ENCODE results near the gene AANAT.

AANAT gene

GRCh38 chr17:76467366-76467765 is at the start of gene AANAT:
Gene AANAT (plus strand): TSS chr17:76467603. CDS start chr17:76468747, 1,144 bp downstream.
- no peak for DNase-seq

DNA sequence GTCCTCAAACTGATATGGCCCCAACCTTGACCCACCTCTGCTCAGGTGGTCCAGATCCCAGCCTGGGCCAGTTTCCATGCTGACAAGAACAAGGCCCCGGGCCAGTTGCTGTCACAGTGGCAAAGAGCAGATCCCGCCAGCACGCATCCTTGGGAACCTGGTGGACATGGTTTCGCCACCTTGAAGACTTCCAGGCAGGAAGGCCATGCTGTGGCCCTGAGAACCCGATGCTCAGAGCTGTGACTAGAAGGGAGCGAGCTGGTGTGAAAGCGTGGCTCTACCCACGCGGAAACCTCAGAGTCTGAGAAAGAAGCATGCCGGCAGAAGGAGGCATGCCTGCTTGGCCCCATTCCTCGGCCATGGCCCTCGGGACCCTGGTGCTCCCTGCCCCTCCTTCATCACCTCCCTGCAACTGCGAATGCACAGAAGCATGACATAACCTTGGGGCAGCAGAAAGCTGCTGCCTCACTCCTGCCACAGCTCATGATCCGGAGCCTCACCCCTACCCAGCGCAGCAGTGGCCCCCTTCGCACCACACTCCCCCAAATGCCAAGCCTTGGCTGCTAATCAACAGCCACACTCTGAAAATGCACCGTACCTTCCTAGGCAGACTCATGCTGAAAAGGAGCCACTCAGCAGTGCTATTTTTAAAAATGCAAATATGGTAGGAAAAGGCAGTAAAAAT is 47.7 kb upstream of the AANAT start:
- no peak for DNase-seq

- DNase-seq: no peak
Measured at GRCh38 chr17:76420356-76421043, 46.9 kb upstream of the AANAT start.

DNA sequence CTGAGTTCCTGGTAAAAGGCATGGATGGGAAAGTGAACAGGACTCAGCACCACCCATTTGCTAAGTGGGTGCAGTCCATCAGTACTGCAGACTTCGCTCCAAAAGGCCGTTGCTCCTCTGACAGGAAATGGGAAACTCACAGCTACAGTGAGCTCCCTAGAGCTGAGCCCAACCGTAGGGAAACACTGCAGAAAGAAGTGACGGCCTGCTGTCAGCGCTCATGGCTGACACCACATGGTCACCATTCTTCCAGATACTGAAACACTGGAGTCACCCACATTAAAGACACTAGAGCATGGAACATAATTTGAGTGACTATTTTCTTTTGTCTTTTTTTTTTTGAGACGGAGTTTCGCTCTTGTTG is 46.4 kb upstream of the AANAT start:
- no peak for DNase-seq

DNA sequence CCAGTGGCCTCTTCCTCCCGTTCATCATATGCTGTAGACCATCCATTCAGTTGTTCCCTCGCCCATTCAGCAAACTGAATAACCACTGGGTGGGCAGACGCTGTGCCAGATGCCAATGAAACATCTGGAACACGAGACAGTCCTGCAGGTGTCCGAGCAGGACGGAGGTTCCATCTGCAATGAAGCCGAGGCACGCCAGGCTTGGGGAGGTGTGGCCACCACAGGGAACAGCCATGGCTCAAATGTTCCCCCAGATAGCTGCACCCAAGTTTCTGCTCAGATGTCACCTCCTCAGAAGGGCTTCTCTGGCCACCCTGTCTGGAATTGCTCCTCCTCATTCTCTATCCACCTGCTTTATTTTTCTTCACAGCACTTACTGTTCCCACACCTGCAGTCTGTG is 45.0 kb upstream of the AANAT start:
- no peak for DNase-seq

DNA sequence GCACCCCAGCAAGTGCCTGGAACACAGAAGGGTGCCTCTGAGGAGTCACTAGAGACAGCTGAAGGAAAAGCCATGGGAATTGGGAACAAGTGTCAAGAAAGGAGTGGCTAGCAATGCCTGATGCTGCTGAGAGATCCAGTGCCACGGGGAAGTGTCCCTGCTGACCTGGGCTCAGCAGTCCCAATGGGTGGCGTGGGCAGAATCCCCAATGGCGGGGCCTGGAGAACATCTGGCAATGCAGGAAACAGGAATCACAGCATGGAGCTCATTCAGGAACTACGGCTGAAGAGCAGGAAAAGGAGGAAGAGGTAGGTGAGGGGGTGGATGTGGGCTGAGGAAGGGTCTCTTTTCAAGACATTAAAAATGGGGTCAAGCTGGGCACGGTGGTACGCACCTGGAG is 44.5 kb upstream of the AANAT start:
- no peak for DNase-seq

GRCh38 chr17:76426853-76427252 is 40.5 kb upstream of the AANAT start:
- no peak for DNase-seq

DNA sequence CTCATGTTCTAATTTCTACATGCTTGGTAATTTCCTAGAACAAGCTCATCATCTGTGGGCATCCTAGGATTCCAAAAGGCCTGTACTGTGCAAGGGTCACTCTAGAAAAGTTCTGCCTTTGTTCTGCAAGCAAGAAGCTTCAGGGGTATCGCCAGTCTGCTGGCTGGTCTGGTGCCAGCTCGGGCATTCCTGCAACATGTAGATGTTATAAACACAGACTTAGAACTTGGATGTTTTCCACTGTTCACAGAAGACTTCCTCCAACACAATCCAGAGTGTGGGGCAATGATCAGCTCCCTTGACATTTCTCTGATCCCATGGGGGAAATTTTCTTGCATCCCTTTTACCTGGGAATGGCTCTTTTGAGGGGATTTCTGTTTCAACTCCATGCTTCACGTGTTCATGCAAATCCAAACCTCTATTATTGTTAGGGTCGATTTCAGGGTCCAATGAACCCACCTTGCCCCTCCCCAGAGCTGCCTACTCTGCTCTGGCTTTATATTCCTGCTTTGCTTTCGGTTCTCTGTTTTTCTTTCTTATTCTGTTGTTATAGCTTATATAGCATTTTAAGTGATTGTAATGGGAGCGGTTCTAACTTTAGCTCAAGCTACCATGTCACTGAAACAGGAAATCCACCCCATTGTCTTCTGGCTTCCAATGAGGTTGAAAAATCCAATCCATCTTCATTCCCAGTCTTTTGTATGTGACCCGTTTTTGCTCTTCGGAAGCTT is 39.7 kb upstream of the AANAT start:
- no peak for DNase-seq

DNA sequence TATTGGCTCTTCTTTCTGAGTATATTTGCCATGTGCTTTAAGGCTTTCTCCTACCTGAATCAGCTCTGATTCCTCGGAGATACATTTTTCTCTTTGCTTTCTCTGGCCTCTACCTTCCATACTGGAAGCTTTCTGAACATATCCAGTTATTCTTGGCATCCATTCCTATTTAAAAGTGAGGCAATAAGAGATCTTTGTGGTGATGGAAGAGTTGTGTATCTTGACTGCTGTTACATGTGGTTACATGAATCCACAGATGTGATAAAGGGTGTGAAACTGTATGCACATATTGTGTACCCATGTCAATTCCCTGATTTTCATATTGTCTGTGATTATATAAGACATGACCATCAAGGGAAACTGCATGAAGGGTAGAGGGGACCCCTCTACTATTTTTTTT is 38.9 kb upstream of the AANAT start:
- DNase-seq: no peak

- no peak for DNase-seq
Measured at GRCh38 chr17:76431509-76431908, 35.9 kb upstream of the AANAT start.

DNA sequence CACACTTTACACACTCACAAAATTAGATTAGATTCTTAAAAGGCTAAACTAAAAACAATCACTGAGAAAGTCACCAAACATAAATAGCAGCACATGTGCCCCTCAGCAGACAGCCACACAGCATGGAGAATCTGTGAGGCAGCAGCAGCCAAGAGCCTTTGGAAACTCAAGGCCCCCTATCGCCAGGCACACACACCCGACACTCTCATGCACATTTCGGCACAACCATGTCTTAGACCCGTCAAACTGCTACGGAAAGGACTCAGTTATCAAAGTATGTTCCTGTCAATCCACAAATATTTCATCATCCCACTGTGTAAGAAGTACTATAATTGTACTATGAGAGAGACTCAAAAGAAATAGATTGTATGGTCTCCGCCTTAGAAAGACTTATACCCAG is 35.4 kb upstream of the AANAT start:
- DNase-seq: no peak

- DNase-seq: no peak
Measured at GRCh38 chr17:76432712-76433336, 34.6 kb upstream of the AANAT start.

DNA sequence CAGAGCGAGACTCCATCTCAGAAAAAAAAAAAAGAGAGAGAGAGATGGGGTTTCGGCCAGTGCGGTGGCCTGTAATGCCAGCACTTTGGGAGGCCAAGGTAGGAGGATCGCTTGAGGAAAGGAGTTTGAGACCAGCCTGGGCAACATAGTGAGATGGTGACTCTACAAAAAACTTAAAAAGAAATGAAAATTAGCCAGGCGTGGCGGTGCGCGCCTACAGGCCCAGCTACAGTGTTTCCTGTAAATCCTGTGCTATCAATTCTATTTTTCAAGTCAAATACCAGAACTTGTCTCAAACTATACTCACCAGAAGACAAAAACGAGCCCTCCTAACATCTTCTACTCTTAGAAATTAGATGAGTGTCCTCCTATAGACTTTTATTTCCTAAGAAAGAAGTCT is 33.7 kb upstream of the AANAT start:
- no peak for DNase-seq

DNA sequence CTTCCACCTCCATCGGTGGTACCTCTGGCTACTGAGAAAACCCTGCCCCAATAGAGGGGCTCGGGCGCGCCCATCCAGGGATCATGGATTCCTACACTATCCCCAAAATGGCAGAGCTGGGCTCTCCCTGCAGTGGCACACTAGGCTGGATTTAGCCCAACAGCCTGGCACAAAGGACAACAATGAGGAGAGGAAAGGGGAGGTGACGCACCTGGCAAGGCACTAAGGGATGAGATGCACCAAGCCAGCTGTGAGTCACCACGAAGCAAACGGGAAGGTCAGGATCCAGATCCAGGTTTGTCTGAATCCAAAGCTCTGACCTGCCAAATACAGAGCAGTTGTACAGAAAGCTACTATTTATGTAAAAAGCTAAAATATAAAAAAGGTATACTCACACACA is 32.5 kb upstream of the AANAT start:
- no peak for DNase-seq

DNA sequence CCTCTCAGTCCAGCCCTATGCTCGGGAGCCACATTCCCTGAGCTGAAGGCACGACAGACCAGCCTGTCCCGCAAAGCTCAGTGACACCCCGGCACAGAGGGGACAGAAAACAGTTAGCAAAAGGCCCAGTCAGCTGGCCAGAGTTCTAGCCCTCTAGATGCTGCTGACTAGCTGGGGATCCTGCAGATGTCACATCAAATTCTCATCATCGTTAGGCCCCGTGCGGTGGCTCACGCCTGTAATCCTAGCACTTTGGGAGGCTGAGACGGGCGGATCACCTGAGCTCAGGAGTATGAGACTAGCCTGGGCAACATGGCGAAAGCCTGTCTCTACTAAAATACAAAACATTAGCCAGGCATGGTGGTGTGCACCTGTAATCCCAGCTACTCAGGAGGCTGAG is 31.7 kb upstream of the AANAT start:
- no peak for DNase-seq

DNA sequence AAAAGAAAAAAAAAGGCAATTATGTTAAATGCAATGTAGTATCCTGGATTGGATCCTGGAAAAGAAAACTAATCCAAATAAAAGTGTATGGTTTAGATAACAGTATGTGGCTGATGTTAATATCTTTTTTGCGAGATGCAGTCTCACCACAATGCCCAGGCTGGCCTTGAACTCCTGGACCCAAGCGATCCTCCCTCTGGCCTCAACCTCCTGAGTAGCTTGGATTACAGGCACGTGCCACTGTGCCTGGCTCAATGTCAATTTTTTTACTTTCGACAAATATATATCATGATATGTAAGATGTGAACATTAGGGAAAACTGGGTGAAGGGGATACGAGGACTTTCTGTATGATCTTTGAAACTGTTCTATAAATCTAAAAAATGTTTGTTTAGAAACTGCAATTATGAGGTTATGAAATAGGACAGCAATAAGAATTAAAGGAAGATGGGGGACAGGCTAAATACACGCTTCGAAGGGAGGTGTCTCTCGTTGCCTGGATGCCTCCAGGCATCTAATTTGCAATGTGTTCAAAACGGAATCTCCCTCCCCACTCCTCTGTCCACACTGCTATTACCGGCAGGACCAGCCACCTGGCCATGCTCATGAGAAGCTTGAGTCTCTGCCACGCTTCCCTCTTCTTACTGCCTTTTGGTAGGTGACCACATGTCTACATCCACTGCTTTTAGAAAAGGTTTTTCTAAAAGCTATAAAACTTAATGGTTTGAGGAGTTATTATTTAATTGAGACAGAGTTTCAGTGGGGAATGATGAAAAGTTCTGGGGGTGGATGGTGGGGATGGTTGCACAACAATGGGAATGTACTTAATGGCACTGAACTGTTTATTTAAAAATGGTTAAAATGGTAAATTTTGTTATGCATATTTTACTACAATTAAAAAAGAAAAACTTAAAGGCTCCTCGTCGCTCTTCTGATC is 29.7 kb upstream of the AANAT start:
- no peak for DNase-seq

DNA sequence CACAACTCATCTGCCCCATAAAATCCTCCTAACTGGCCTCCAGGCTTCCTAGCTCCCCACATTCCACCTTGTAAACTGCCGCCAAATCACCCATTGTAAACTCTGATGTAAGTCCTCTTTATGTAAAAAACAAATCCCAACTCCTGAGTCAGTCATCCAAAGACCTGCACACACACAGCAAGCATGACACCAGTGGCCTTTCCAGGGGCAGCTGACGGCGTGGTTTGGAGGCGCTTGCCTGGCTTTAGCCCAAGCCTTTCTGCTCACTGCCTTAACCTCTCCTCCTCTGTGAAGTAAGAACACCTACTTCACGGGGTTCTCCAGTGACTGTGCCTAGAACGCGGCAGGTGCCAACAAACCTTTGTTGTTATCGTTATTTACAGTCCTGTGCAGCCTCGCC is 28.5 kb upstream of the AANAT start:
- no peak for DNase-seq

- DNase-seq: no peak
Measured at GRCh38 chr17:76439314-76439928, 28.0 kb upstream of the AANAT start.

DNA sequence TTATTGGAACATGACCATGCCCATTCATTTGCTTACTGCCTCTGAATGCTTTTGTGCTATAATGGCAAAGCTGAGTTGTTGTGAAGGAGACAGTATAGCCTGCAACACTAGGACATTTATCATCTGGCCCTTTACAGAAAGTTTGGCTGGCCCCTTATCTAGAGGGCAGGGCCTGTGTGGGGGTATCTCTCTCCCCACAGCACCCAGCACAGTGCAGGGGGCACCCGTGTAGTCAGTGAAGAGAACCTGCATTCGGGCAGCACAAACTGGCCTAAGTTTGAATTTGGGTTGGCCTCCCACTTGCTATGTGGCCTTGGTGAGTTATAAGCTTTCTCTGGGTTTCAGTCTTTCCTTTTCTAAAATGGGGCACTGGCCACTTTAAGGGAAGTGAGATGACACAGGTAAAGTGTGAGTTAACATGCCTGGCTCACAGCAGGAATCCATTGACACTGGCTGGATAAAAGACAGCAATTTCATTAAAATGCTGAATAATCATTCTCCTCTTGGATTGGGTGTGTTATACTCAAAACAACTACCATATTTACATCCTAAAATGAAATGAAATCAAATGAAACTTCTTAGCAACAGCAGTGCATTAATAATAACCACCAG is 26.5 kb upstream of the AANAT start:
- DNase-seq: no peak

DNA sequence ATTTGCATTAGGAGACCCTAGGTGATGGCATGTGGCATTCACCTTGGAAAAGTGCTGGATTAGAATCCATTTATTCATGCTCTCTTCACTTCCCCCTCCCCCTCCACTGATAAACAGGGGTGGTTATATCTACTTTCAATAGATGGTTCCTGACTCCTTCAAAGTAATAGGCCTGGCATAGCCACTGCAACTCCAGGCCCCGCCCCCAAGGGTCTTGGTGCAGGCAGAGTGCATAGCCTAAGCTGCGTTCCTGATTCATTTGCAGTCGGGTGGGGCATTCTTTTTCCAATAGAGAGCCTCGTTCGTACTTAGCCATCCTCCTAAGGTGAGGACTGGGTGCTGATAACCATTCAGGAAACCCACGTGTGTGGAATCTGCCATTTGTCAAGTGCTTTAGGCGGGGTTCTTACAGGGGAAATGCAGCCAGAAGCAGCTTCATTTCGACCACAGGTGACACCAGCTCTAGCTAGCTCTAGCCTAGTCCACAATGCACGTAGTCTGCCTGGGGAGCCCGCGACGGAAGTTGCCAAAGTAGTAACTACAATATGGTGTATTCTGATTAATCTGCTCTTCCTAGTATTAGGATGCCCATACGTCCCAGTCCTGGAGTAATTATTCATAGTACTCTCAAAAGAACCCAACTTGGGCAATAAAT is 25.6 kb upstream of the AANAT start:
- no peak for DNase-seq
